GM12874 (cell line): ENCODE data around the gene OR4D6.

Experiments used
- CTCF ChIP-seq: IDR thresholded peaks from 2 replicates; pipeline ENCODE4 v1.5.1; 2011; ENCODE audit warnings: low read depth, mild to moderate bottlenecking, control low read depth, low read length, moderate library complexity; ENCODE audit not compliant: insufficient read depth

Gene OR4D6

DNA sequence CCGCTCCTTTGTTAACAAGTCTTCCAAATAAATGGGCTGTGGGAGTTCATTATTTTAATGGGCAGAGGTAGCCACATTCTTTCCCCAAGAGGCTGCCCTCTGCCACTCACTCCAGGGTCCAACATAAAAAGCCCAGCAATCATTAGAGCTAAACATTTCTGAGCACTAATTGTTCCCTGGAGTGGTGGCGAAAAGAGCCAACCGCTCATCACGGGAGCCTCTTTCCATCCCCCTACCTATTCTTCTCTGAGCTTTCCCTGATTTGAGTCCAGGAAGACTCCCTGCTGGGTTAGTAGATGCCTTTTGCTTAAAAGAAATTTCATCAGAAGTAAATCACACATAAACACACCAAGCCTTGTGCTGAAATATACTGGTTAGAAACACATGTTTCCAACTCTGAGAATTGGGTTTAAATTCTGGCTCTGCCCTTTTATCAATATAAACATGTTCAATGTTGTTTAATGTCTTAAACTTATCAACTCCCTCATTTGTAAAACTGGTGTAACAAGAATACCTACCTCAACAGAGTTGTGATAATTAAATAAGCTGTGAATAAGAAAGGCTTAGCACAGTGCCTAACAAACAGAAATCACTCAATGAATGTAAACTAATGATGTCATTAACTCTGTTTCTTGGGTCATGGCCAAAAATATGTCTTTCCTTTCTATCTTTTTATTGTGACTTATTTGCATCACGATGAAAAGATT lies 30.2 kb upstream of the OR4D6 start, which contains the start of gene OR5A2:
Gene OR5A2, minus strand, starts transcription at position 53 of the 707 bp plus-strand sequence. CDS start 3,460 bp downstream, outside the sequence.
- TF ChIP-seq CTCF = no peak

GRCh38 chr11:59427068-59427382 lies 29.7 kb upstream of the OR4D6 start:
- TF ChIP-seq CTCF = no peak

- TF ChIP-seq CTCF = peak; percentile 65
These were observed 26.7 kb upstream of the OR4D6 start for GRCh38 chr11:59429924-59430516.

- no peak for TF ChIP-seq CTCF
These were observed 20.6 kb upstream of the OR4D6 start, which contains the start of gene OR5A1 for GRCh38 chr11:59436169-59436568. TSS of gene OR5A1 (plus strand) at chr11:59436469. CDS start at chr11:59443169, 6,700 bp downstream.

- no peak for TF ChIP-seq CTCF
These were observed 19.0 kb upstream of the OR4D6 start for GRCh38 chr11:59437770-59438169.

DNA sequence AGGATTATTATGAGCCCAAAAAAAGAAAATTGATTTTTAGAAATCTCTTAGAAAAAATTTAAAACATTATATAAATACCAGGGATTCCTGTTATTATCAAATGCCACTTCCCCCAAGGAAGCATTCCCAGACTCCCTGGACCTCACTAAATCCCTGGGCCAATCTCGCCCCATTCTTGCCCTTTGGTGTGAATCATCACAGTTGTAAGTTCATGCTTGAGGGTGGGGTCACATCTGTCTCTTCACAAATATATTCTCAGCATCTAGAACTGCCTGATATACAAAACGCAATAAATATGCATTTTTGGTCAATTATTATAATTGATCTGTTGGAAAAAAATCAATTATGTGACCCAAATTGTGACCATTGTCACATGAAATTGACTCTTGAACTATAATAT lies 8.3 kb upstream of the OR4D6 start:
- no peak for TF ChIP-seq CTCF

DNA sequence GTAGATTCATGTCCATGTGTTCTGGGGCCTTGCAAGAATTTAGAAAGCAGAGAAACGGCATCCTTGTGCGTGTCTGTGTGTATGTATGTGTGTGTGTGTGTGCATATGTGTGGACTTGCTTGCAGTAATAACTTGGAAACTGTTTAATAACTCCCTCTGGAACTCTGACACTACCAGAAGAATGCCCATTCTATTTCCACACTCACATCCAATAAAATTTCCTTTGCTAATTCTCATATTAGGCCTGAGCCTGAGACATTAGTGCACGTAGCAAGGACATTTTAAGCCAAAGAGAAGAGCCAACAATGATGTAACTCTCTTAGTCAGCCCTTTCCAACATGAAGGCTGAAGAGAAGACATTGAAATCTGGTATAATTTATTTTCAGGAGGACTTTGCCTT lies 3.2 kb downstream of the OR4D6 start:
- no peak for TF ChIP-seq CTCF
